NCI-H2107 (cell line): ENCODE results near the gene IFT57.
A peak's percentile ranks its signal among the peaks of the same experiment; 100 is the strongest.

Experiments used
- DNase-seq: peaks from one replicate; lab custom pipeline; 2025; lab: John Stamatoyannopoulos, UW

IFT57 gene

GRCh38 chr3:108125153-108125543, 97.1 kb downstream of the IFT57 start:
- DNase-seq: no peak

GRCh38 chr3:108124337-108125152, 97.7 kb downstream of the IFT57 start:
- DNase-seq: peak; percentile 63

GRCh38 chr3:108123326-108123725, 98.9 kb downstream of the IFT57 start:
- DNase-seq: no peak

- DNase-seq: no peak
Measured at GRCh38 chr3:108122276-108122675, 99.9 kb downstream of the IFT57 start.

GRCh38 chr3:108119398-108120104, 102.7 kb downstream of the IFT57 start:
- DNase-seq: no peak

GRCh38 chr3:108118038-108118768, 104.0 kb downstream of the IFT57 start:
- DNase-seq: no peak

GRCh38 chr3:108117241-108117775, 104.9 kb downstream of the IFT57 start:
- DNase-seq: no peak

- DNase-seq: no peak
Measured at GRCh38 chr3:108114423-108115065, 107.7 kb downstream of the IFT57 start.

- DNase-seq: no peak
Measured at GRCh38 chr3:108113975-108114374, 108.2 kb downstream of the IFT57 start.

- DNase-seq: no peak
Measured at GRCh38 chr3:108110934-108111333, 111.3 kb downstream of the IFT57 start.
